Cerebellar cortex (tissue), 1 donor: Measurements from ENCODE around the gene GRPEL2.

Experiments
- DNase-seq: peaks from one replicate; pipeline ENCODE4 v3.0.0-alpha.2; 2015; ENCODE audit warnings: low spot score

Gene GRPEL2

GRCh38 chr5:149357370-149358293, 12.3 kb downstream of the GRPEL2 start, which contains the start of gene PCYOX1L:
PCYOX1L (plus strand) TSS chr5:149358046; CDS start chr5:149358069, 23 bp downstream.
- DNase-seq, result peak; percentile 98

- peak; percentile 66 for DNase-seq
These were observed 13.0 kb downstream of the GRPEL2 start for GRCh38 chr5:149358294-149358651.

GRCh38 chr5:149358868-149359495, 13.7 kb downstream of the GRPEL2 start:
- peak; percentile 38 for DNase-seq

- no peak for DNase-seq
These were observed 15.0 kb downstream of the GRPEL2 start for GRCh38 chr5:149360272-149360671.

- no peak for DNase-seq
These were observed 17.2 kb downstream of the GRPEL2 start for GRCh38 chr5:149362541-149362940.

GRCh38 chr5:149363358-149363757, 18.1 kb downstream of the GRPEL2 start:
- DNase-seq, result no peak

- DNase-seq, result no peak
These were observed 18.6 kb downstream of the GRPEL2 start for GRCh38 chr5:149363936-149364335.

- DNase-seq, result no peak
These were observed 19.4 kb downstream of the GRPEL2 start for GRCh38 chr5:149364719-149365118.

GRCh38 chr5:149365418-149365817, 20.1 kb downstream of the GRPEL2 start:
- DNase-seq, result no peak

- DNase-seq, result no peak
These were observed 20.9 kb downstream of the GRPEL2 start for GRCh38 chr5:149366169-149366729.

- peak; percentile 80 for DNase-seq
These were observed 22.1 kb downstream of the GRPEL2 start for GRCh38 chr5:149367249-149367971.

GRCh38 chr5:149367972-149368645, 22.8 kb downstream of the GRPEL2 start:
- no peak for DNase-seq

GRCh38 chr5:149370878-149371277, 25.6 kb downstream of the GRPEL2 start:
- no peak for DNase-seq

GRCh38 chr5:149371296-149371962, 26.1 kb downstream of the GRPEL2 start:
- DNase-seq, result peak; percentile 61

- no peak for DNase-seq
These were observed 26.9 kb downstream of the GRPEL2 start for GRCh38 chr5:149372076-149372795.

- no peak for DNase-seq
These were observed 27.6 kb downstream of the GRPEL2 start for GRCh38 chr5:149372932-149373331.

- no peak for DNase-seq
These were observed 29.0 kb downstream of the GRPEL2 start for GRCh38 chr5:149374303-149374702.

GRCh38 chr5:149374801-149375200, 29.5 kb downstream of the GRPEL2 start:
- no peak for DNase-seq

- DNase-seq, result no peak
These were observed 30.1 kb downstream of the GRPEL2 start for GRCh38 chr5:149375434-149375833.

- no peak for DNase-seq
These were observed 30.8 kb downstream of the GRPEL2 start for GRCh38 chr5:149376104-149376503.
